GM12872 (cell line): ENCODE results near the gene HIPK2.

ENCODE experiments used
- TF ChIP-seq, protein P1 (sequence below): IDR thresholded peaks from 3 replicates; pipeline ENCODE4 v1.5.1; 2011; ENCODE audit warnings: low read depth, mild to moderate bottlenecking, low read length, moderate library complexity; ENCODE audit not compliant: insufficient read depth

The HIPK2 gene

DNA sequence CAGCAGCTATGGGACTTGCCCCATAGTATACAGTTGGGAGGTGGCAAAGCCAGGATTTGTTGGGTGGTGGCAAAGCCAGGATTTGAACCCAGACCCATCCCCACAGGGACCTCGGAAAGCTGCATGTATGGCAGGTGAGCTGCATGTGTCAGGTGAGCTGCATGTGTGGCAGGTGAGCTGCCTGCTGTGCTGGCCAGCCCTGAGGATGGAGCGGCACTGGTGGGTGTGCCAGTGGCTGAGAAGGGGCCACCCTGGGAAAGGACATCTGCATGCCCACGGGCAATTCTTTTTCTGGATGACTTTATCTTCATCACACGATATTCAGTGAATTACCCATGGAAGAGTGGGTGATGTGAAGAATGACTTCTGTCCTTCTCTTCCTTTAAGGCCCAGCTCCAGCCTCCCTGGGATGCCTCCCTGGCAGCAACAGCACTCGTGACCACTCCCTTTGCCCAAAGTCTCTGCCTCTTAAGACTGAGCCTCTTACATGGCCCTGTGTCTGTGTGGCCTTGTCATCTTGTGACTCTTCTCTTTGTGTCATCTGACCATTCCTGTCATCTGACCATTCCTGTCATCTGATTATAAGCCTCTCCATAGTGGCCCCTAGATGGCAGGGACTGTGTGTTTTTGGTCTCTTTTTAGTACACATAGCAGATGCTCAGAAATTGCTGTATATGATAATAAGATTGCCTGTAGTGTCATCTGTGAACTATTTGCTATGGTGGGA is 229.3 kb downstream of the HIPK2 start:
- TF ChIP-seq, protein P1, sequence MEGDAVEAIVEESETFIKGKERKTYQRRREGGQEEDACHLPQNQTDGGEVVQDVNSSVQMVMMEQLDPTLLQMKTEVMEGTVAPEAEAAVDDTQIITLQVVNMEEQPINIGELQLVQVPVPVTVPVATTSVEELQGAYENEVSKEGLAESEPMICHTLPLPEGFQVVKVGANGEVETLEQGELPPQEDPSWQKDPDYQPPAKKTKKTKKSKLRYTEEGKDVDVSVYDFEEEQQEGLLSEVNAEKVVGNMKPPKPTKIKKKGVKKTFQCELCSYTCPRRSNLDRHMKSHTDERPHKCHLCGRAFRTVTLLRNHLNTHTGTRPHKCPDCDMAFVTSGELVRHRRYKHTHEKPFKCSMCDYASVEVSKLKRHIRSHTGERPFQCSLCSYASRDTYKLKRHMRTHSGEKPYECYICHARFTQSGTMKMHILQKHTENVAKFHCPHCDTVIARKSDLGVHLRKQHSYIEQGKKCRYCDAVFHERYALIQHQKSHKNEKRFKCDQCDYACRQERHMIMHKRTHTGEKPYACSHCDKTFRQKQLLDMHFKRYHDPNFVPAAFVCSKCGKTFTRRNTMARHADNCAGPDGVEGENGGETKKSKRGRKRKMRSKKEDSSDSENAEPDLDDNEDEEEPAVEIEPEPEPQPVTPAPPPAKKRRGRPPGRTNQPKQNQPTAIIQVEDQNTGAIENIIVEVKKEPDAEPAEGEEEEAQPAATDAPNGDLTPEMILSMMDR, result no peak

DNA sequence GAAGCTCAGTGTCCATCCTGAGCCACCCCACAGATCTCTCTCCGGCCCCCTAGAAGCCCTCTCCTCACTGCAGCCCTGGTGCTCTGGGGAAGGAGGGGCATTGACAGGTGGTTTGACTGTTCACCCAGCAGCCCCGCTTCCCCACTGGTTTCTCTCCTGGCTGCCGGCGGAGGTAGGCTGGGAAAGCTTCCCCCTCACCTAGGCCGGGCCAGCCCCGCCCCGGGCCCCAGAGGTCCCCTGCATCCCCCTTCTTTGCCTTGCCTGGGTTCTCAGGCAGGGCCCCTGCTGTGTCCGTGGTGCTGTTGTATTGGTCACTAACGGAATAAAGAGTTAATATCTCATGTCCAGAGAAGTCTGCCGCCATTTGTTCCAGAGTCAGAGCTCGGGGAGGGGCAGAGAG is 233.2 kb downstream of the HIPK2 start:
- TF ChIP-seq, protein P1, result no peak

- TF ChIP-seq, protein P1, result no peak
Measured at GRCh38 chr7:139543801-139544603, 233.8 kb downstream of the HIPK2 start.

DNA sequence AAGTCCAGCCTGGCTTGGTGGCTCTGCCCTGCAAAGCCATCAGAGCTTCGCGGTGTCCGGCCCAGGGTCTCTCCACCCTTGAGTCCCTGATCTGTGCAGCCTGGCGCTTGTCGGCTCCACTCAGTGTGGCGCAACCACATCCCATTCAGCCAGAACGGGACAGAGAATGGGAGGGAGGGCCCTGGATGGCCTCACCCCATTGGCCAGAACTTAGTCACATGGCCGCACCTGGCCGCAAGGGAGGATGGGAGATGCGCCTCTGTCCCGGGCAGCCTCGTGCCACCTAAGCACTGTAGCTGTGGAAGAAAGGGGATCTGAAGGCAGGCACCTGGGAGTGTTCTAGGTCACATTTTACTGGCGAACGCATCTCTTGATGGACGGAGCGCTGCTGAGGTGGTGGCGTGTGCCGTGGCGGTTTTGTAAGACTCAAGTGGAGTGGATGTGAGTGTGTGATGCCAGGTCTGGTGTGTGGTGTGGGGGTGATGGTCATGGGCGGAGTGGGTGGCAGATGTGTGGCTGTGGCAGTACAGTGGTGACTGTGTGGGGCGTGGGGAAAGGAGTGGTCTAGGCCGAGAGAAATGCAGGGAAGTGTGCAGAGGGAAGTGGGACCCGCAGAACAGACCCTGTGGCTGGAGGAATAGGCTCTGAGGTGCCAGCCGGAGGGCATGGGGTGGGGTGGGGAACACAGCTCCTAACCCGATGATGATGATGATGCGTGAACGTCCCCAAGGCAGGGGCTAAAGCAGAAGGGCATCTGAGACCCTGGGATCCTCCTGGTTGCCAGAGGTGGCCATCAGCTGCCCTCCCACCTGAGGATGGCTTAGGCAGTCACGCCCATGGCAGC is 235.3 kb downstream of the HIPK2 start:
- TF ChIP-seq, protein P1, result no peak

- TF ChIP-seq, protein P1, result no peak
Measured at GRCh38 chr7:139541600-139542307, 236.0 kb downstream of the HIPK2 start.

- TF ChIP-seq, protein P1, result no peak
Measured at GRCh38 chr7:139540203-139540602, 237.6 kb downstream of the HIPK2 start.
